ENCODE measurements around the gene ALS2CL. TPM values are rescaled to one million over a fixed set of nuclear protein-coding genes. Genes with fewer than 3 reads are reported as not detected.

The ALS2CL gene
- total RNA-seq, 2 experiments from 2014 or later, result 6.9 to 7.4 TPM

DNA sequence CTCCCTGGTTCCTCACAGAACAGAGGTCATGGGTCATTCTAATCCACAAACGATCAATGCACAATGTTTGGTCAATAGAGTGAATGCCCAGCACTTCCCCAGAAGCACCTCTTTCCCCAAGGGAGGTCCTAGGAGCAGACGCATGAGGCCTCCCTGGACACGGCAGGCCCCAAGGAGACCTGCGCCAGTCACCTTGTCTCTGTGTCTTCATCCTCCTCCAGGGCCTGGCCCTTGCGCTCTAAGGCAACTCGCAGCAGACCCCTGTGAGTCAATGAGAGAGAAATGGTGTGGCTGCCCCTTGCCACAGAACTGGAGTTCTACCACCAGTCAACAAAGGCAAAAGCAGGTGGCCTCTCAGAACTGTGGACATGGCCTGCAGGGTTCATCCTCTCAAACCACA, 18.1 kb downstream of the ALS2CL start:
- Mint-ChIP-seq H3K27ac (no peak overlapping the region), H3K4me3 (no peak overlapping the region), H3K36me3 (ENCODE audit: low read depth) (no peaks in the 10 kb centered on the region), H3K27me3 (no peaks in the 10 kb centered on the region), H3K4me1 (peaks cover 3% of the 10 kb centered on the region), H3K9me3 (no peaks in the 10 kb centered on the region)
- ChIA-PET POLR2A (no interaction called here), CTCF (interaction anchor here (1.4 kb wide), 1 partner anchor 30 kb away, joined by 3 read pairs; no protein-coding TSS in a partner anchor)
- DNase-seq, result no peak

DNA sequence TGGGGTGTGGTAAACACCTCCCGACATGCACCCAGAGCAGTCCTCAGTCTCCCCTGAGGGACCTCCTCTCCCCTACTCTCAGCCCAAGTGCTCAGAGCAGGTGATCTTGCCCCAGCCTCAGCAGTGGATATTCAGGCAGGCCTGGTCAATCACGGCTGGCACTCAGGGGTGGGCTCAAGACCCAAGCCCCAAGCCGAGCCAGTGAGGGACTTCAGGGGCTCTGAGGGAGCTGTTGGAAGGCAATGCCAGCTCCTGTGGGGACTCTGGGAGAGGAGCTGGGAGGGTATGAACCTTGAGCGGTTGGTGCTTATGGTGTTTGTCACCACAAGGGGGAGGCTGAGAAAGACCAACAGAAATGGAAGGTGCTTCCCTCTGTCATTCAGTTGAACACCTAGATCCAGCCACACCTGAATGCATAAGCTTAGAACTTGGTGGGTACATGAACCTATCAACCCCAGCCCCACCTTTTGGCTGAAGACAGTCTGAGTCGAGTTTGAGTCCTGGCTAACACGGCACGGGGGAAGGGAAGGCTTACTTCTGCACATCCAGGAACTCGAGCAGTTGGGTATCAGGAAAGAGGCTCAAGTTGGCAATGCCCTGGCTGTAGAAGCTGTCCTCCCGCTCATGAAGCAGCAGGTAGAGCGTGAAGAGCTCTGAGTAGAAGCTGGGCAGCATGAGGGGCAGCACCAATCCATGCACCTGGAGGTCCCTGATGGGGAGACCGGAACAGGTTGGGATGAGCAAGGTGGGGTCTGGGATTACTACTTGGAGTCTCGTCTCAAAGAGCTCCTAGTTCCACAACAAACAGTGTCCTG, 19.2 kb downstream of the ALS2CL start:
- POLR2A ChIA-PET, result no interaction called here
- CTCF ChIA-PET, result interaction anchor here (1.0 to 2.2 kb wide), 3 partner anchors 17 to 186 kb away, joined by 3 to 6 read pairs (median 3); no protein-coding TSS in a partner anchor

DNA sequence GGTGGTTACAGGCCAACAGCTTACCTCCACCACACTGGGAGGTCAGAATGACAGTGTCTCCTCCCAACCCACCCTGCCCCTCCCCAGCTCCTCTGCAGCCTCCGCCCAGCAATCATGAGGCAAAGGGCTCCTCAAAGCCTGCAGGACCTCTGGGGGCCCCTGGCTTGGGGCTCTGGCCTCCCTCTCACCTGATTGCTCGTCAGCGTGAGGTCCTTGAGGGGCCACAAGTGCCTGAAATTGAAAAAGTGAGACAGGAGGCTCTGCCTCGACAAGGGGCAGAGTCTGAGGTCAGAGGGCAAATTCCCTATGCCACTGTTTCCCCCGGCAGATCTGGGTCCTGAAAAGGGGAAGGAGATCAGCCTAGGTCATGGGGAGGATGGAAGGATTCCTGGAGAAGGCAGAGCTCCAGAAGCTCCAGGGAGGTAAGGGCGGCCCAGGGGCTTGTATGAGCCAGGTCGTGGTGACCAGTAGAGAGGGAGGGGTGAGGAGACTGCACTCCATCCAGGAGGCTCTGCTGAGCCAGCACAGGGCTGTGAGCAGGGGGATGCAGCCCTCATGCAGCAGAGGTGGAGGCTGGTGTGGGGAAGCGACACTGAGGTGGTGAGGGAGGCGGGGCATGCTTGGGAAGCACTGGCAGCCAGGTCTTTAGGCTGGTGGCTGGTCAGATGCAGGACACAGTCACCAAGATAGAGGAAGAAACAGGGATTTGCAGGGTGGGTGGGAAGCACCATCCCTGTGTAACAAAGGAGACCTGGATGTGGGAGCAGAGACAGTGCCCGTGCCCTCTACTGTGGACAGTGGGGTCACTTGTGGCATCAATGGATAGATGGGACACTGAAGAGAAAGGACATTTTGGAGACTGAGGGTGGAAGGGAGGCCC, 20.1 kb downstream of the ALS2CL start:
- POLR2A ChIA-PET, result no interaction called here
- no peak overlapping the region for H3K27ac Mint-ChIP-seq
- no peaks in the 10 kb centered on the region for H3K4me1 Mint-ChIP-seq
- no peak overlapping the region for H3K4me3 Mint-ChIP-seq
- no peak for DNase-seq
- H3K9me3 Mint-ChIP-seq, result no peaks in the 10 kb centered on the region
- H3K27me3 Mint-ChIP-seq, result no peaks in the 10 kb centered on the region
- CTCF ChIA-PET, result interaction anchor here (1.0 to 2.2 kb wide), 2 partner anchors 18 to 185 kb away, joined by 3 to 6 read pairs; no protein-coding TSS in a partner anchor
- no peaks in the 10 kb centered on the region for H3K36me3 Mint-ChIP-seq (ENCODE audit: low read depth)

More for the DNA sequence above, 19.2 kb downstream of the ALS2CL start:
- DNase-seq, result no peak
- no peak overlapping the region for H3K4me3 Mint-ChIP-seq
- no peaks in the 10 kb centered on the region for H3K36me3 Mint-ChIP-seq (ENCODE audit: low read depth)
- H3K27ac Mint-ChIP-seq, result no peak overlapping the region
- H3K9me3 Mint-ChIP-seq, result no peaks in the 10 kb centered on the region
- H3K27me3 Mint-ChIP-seq, result no peaks in the 10 kb centered on the region
- H3K4me1 Mint-ChIP-seq, result peaks cover 3% of the 10 kb centered on the region

DNA sequence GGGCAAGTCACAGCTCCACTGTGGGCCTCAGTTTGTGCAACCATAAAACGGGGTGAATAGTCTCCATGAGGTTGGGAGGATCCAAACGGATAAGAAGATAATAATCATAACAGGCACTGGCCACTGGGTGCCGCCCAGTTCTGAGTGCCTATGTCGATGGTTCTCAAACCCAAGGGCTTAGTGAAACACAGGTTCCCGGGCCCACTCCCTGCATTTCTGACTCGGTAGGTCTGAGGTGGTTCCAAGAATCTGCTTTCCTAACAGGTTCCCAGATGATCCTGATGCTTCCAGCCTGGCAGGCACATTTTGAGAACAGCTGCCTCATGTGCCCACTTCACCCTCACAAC, 21.2 kb downstream of the ALS2CL start:
- Mint-ChIP-seq H3K9me3 (no peaks in the 10 kb centered on the region), H3K27me3 (no peaks in the 10 kb centered on the region), H3K4me1 (no peaks in the 10 kb centered on the region), H3K36me3 (ENCODE audit: low read depth) (no peaks in the 10 kb centered on the region), H3K4me3 (no peak overlapping the region), H3K27ac (no peak overlapping the region)
- CTCF ChIA-PET, result no interaction called here
- DNase-seq, result no peak
- POLR2A ChIA-PET, result no interaction called here

DNA sequence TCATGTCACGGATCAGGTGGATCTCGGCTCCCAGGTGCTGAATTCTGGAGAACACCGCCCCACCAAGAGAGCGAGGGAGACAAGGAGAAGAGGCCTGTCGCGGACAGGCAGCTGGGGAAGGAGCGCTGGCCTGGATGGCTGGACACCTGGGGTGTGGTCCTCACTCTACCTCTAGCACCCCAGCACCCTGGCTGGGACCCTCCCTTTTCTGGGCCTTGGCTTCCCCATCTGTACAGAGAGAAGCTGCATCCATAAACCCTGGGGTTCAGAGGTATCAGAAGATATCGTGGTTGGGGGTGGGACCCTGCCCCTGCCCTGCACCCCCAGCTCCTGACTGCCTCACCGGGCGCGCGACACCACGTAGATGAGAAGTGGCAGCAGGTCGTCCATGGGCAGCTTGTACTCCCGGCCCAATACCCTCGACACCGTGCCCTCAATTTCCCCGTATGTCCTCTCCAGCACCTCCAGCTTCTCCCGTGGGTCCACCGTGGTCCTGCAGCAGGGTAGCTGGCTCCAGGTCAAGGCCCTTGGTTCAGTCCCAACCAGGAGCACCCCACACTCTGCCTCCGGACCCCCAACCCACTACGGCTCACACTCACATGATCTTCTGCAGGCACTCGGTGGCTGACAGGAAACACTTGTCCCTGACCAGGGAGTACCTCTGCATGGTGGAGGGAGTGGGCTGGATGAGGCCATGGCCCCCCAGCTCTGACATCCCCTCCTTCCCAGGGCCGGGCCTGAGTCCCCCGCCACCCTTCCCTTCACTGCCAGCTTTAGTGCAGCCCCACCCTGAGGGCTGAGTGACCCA, 21.7 kb downstream of the ALS2CL start:
- Mint-ChIP-seq H3K36me3 (ENCODE audit: low read depth) (no peaks in the 10 kb centered on the region), H3K9me3 (no peaks in the 10 kb centered on the region), H3K27ac (no peak overlapping the region), H3K4me3 (no peak overlapping the region), H3K4me1 (no peaks in the 10 kb centered on the region), H3K27me3 (no peaks in the 10 kb centered on the region)
- no peak for DNase-seq
- POLR2A ChIA-PET, result no interaction called here
- CTCF ChIA-PET, result no interaction called here

DNA sequence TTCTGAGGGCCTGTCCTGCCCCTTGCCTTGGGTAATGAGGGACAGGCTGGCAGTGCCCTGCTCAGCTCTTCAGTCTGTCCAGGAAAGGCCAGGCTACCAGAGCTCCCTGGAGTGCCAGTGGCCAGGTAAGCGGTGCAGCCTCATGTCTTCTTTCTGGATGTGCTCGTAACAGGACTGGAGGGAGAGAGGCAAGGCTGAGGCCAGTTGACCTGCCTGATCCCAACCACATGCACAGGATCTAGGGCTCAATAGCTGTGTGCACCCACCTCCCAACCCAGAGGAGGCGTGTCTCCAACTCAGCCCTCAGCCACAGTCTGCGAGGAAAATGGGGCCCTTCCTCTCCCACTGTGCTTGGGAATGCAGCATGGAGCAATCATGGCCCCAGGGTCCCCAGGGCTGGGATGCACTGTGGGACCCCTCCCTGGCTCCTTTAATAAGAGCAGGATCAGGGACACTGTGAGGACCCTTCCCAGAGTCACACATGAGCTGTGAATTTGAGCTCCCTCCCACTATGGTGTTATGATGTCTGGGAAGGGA, 22.5 kb downstream of the ALS2CL start:
- Mint-ChIP-seq H3K36me3 (ENCODE audit: low read depth) (no peaks in the 10 kb centered on the region), H3K9me3 (no peaks in the 10 kb centered on the region), H3K27me3 (no peaks in the 10 kb centered on the region), H3K4me1 (no peaks in the 10 kb centered on the region), H3K27ac (no peak overlapping the region), H3K4me3 (no peak overlapping the region)
- POLR2A ChIA-PET, result no interaction called here
- DNase-seq, result no peak
- CTCF ChIA-PET, result no interaction called here

DNA sequence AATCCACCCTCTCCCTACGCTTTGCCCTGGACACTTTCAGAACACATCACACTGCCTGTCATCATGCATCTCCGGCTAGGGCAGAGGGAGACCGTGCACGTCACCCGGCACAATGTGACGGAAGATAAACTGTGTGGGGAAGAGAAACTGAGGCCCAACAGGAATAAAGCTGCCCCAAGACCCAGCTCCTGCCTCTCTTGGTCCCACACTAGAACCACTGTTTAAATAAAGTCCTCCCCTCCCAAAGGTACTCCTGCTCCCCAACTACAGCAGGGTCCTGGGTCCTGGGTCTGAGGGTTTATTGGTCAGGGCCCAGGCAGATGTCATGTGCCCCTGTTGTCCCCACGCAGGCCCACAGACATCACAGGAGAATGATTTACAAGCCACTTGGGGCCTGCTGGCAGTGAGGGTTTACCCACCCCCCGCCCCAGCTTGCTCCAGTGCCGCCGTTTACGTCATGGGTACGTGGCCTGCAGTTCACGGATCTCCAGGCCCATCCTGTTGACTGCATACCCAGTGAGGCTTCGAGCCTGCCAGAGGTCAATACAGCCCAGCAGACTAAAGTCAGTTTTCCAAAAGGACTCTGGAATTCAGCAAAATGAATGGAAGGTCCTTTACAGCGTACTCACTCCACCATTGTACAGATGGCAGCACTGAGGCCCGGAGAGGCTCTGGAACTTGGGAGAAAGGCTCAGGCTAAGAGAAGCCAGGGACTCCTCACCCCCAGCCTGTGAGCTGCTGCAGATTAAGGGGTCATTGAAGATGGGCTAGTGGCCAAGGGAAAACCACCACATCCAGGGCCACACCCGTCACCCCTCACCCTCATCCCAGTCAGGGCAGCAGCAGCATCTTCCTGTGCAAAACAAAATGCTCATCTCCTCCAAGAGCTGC, 23.2 kb downstream of the ALS2CL start:
- H3K27ac Mint-ChIP-seq, result no peak overlapping the region
- no peaks in the 10 kb centered on the region for H3K36me3 Mint-ChIP-seq (ENCODE audit: low read depth)
- no peaks in the 10 kb centered on the region for H3K4me1 Mint-ChIP-seq
- POLR2A ChIA-PET, result no interaction called here
- no peaks in the 10 kb centered on the region for H3K9me3 Mint-ChIP-seq
- no peaks in the 10 kb centered on the region for H3K27me3 Mint-ChIP-seq
- no peak for DNase-seq
- no peak overlapping the region for H3K4me3 Mint-ChIP-seq
- CTCF ChIA-PET, result interaction anchor here (0.6 kb wide), 1 partner anchor 17 kb away, joined by 3 read pairs; no protein-coding TSS in a partner anchor

DNA sequence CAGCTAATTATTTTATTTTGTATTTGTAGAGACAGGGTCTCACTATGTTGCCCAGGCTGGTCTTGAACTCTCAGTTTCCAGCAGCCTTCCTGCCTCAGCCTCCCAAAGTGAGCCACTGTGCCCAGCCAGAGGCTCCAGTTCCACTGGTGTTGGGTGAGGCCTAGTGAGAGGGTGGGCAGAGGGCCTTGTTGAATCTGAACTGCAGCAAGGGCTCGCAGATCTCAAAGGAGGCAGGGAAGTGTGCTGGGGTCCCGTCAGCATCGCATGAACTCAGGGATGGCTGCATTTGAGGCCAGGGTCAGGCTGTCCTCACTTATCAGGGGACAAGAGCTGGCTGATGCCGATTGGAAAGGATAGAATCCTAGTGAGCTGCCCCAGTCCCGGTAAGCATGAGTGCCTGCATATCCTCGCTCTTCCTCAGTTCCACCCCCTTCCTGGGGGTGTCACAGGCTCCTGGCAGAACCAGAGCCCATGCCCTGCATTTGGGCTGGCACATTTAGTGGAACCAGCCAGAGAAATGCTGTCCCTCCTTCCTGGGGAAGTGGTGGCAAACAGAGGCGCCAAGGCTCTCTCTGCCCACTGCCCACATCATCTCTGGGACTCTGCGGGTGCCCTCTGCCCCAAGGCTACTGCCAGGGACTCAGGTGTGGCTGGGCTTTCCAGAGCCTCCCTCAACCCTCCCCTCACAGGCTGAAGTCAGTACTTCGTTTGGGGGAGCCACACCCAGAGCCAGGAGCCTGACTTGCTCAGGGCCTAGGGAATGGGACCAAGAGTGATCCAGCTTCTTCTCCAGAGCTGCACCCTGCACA, 24.1 kb downstream of the ALS2CL start:
- no peak overlapping the region for H3K4me3 Mint-ChIP-seq
- H3K4me1 Mint-ChIP-seq, result no peaks in the 10 kb centered on the region
- no peak overlapping the region for H3K27ac Mint-ChIP-seq
- no peaks in the 10 kb centered on the region for H3K27me3 Mint-ChIP-seq
- no peaks in the 10 kb centered on the region for H3K9me3 Mint-ChIP-seq
- POLR2A ChIA-PET, result no interaction called here
- H3K36me3 Mint-ChIP-seq (ENCODE audit: low read depth), result no peaks in the 10 kb centered on the region
- CTCF ChIA-PET, result interaction anchor here (0.6 kb wide), 1 partner anchor 16 kb away, joined by 3 read pairs; no protein-coding TSS in a partner anchor
- DNase-seq, result no peak

DNA sequence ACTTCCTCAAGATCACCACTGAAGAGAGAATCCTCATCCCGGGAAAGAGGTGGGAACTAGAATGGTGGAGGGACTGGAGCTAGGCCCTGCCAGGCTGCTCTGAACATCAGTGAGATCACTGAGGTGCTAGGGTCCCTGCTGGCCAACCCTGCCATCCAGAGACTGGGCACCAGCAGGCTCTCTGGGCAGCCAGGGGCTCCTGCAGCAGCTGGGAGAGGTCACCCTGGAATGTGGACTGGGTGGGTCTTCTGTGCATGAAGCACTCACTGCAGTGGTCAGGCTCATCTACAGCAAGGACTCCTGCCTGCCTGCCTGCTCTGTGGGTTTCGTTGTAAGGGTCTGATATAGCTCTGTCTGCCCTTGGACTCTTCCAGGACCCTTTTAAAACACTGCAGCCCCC, 24.9 kb downstream of the ALS2CL start:
- POLR2A ChIA-PET, result no interaction called here
- CTCF ChIA-PET, result no interaction called here
- no peaks in the 10 kb centered on the region for H3K36me3 Mint-ChIP-seq (ENCODE audit: low read depth)

DNA sequence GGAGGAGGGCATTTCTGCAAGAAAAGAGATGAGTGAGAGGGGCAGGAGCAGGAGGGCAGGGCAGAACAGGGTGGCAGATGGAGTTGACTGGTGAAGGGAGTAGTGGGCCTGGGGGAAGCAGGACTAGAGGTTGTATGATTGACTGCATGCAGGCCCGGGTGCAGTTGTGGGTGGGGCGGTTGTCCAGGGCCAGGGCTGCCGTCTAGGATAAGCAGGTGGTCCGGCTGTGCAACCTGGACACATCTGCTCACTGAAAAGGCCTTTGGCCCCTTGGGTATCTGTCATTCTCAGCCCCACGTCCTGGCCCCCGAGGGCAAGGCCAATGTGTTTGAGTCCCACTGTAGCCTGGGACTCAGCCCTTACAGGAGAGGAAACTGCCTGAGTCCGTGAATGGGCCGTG, 25.4 kb downstream of the ALS2CL start:
- ChIA-PET CTCF (no interaction called here), POLR2A (no interaction called here)
- no peak for DNase-seq
- Mint-ChIP-seq H3K9me3 (no peaks in the 10 kb centered on the region), H3K36me3 (ENCODE audit: low read depth) (no peaks in the 10 kb centered on the region), H3K4me3 (no peak overlapping the region), H3K4me1 (no peaks in the 10 kb centered on the region), H3K27ac (no peak overlapping the region), H3K27me3 (no peaks in the 10 kb centered on the region)

More for the DNA sequence above, 24.9 kb downstream of the ALS2CL start:
- no peaks in the 10 kb centered on the region for H3K9me3 Mint-ChIP-seq
- H3K4me1 Mint-ChIP-seq, result no peaks in the 10 kb centered on the region
- no peak for DNase-seq
- H3K27me3 Mint-ChIP-seq, result no peaks in the 10 kb centered on the region
- no peak overlapping the region for H3K4me3 Mint-ChIP-seq
- no peak overlapping the region for H3K27ac Mint-ChIP-seq

DNA sequence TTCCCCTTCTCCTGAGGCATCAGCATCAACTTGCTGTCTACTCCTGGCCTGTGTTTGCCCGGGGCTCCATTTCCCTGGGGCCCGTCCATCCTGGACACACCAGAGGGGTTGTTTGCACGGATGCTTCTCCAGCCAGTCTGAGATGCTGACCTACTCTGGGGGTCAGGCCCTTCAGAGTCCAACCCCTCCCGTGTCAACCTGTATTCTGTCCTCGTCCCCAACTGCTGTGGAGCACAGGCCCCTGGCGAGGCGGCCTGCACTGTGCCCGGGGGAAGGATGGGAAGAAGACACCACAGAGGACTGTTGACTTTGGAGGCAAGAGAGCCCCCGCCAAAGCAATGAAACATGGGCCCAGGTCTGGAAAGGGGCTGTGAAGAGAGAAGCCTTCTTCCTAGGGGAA, 25.8 kb downstream of the ALS2CL start:
- Mint-ChIP-seq H3K27me3 (no peaks in the 10 kb centered on the region), H3K36me3 (ENCODE audit: low read depth) (no peaks in the 10 kb centered on the region), H3K4me1 (no peaks in the 10 kb centered on the region), H3K4me3 (no peak overlapping the region), H3K27ac (no peak overlapping the region), H3K9me3 (no peaks in the 10 kb centered on the region)
- DNase-seq, result no peak
- CTCF ChIA-PET, result no interaction called here
- POLR2A ChIA-PET, result no interaction called here

Measured in activated CD4-positive, alpha-beta memory T cell treated with anti-CD3 and anti-CD28 coated beads, Interleukin-2, amount 10 ng/mL, durations not matched to agents 7 days and 5 days (primary cell).